Stimulated activated CD4-positive, alpha-beta T cell treated with anti-CD3 and anti-CD28 coated beads, Interleukin-12 subunit alpha, Interleukin-12 subunit beta, amount 100 ng/mL, for 4 hours (primary cell): ENCODE results near the gene GALNT17.

Experiments used
- DNase-seq: peaks from one replicate; pipeline ENCODE4 v3.0.0-alpha.2; 2020

Gene GALNT17

DNA sequence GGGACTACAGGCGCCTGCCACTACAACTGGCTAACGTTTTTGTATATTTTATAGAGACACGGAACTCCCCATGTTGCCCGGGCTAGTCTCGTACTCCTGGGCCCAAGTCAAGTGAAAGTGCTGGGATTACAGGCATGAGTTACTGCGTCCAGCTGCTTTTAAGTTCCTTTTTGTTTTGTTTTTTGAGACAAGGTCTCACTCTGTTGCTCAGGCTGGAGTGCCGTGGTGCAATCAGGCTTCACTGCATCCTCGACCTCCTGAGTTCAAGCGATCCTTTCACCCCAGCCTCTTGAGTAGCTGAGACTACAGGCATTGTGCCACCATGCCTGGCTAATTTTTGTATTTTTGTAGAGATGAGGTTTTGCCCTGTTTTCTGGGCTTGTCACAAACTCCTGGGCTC, 155.0 kb downstream of the GALNT17 start:
- DNase-seq = no peak

DNA sequence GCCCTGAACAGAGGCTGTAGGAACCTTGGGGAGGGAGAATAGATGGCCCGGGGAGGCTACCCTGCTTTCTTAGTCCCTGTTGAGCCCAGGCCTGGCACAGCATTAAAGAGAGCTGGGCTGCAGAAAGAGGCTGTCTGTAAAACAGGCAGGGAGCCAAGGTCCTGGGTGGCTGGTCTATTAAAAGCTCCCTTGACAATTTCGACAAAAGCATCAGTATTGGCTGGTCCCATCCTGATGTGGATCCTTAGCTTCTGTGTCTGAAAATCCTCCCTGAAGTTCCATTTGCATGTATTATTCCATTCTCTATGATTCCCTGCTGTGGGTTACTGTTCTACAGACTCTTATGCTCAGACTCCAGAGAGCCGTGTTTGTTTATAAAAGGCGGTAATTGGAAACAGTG, 158.5 kb downstream of the GALNT17 start:
- no peak for DNase-seq

DNA sequence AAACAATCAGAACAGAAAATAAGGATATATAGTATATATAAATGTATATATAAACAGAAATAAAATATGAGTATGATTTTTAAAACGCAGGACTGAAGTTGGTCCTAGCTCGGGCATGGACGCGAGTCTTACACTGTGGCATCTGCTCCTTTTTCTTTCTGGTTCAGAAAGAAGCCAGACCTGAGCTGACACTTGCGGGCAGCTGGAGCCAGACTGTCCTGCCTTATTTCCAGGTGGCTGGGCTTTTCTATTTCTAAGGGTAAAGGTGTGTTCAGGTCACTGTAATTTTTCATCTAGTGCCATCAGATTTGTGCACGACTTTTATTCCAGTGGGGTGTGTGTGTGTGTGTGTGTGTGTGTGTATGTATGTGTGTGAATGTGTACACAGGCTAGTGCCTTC, 166.4 kb downstream of the GALNT17 start:
- DNase-seq = no peak

DNA sequence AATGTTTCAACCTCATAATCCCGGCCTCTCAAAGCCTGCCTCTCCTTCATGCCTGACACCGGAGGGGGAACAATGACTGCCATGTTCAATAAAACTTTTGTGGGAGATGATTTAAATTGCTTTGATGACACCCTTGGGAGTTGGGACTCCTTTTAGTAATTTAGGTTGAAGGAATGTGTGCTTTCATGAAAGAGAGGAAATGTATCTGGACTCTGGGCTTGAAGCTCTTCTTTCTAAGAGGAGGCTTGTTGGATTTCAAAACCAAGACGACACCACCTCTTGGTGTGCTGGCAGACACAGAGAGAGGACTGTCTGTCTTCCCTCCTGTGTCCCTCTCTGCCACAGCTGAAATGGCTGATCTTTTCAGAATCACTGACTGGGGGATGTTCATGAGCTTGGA, 168.1 kb downstream of the GALNT17 start:
- DNase-seq = no peak

DNA sequence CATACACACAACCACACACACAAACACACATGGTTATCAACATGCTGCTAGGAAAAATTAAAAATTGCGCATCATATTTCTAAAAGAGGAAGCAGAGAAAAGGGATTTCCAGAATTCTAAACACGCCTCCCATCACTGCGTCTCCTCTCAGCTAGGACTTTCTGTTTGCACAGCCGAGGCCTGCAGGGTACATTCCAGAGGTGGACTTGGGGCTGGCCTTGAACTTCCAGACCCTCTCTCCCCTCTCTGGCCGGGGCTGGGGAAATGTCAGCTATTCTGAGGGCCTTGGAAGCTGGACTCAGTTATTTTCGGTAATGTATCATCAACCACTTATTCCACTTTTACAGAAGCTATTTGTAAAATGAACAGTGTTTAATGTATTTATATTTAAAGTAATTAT, 168.7 kb downstream of the GALNT17 start:
- no peak for DNase-seq

DNA sequence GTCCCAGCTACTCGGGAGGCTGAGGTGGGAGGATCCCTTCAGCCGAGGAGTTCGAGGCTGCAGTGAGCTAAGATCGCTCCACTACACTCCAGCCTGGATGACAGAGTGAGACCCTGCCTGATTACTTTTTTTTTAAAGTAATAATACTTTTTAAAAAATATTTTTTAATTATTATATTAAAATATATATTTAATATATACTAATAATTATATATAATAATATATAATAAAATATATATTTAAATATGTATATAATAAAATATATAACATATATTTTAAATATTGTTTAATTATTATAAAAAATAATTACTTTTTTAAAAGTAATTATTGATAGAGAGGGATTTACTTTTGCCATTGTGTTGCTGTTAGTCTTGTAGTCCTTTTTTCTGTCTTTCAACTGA, 169.2 kb downstream of the GALNT17 start:
- DNase-seq = no peak

DNA sequence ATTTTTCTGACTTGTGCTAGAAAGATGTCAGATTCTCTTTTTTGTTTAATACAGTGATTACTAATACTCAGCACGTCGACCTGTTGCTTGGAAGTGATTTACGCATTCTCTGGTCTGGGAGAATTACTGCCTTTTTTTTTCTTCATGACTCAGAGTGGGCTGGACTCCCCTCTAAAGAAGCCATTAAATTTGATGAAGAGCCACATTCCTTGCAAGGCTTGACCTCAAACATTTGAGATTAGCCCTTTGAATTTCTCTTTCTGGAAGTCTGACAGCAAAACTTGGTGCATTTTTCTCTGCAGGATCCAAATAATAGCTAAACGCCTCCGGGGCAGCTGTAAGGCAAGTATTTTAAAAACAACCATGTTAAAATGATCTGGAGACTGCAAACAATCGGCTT, 171.6 kb downstream of the GALNT17 start:
- no peak for DNase-seq

DNA sequence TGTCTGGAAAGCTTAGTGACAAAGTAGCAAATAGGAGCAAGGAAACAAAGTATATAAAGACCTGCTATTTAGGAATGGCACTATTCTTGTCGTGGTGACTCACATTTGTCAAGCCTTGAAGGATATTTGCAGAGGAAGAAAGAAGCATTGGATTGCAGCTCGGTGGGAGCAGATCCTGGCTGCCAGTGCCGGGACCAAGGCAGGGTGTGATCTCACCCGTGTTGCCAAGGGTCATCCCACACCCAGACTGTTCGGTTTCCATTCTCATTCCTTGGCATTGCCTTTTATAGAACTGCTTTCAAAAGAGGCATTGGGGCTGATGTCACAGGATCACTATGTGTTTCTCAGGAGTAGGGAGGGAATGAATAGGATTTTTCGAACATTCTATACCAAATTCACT, 176.2 kb downstream of the GALNT17 start:
- no peak for DNase-seq

DNA sequence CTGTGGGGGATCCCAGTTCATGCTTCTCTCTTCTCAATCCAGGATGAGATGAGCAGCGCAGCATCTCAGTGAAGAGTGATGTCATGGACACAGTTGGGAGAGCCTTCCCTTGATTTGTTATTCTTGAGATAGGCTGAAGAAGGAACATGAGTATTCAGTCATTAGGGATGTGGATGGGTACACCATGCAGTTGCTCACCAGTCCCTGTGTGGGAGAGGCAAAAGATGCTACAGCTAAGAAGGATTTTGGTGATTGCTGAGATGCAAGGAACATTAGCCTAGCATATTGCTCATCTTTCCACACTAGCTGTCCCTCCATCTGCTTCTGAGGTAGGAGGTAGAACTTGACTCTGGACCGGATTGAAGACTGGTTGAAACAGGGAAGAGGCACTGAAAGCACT, 179.6 kb downstream of the GALNT17 start:
- DNase-seq = no peak

DNA sequence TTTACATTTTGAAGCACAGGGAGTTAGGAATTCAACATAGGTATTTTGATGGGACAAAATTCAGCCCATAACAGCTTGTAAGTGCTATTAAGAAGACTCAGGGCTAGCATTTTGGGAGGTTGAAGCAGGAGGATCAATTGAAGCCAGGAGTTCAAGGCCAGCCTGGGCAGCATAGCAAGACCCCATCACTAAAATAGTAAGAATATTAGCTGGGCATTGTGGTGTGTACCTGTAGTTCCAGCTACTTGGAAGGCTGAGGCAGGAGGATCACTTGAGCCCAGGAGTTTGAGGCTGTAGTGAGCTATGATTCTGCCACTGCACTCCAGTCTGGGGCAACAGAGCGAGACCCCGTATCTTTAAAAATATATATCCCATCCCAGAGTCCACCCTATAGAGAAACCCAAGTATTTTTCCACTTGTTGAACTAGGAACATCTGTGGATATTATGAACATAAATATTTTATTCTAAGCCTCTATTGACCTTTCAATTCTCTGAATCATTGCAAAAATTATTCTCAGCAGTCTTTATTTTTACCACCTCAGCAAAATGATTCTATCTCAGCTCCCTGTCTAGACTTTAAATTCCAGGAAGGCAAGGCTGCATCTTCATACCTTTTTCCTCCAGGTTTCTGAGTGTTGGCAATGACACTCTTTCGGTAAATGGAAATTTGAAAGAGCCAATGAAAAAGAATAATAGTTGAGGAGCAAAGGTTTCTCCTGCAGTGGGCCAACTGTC, 181.0 kb downstream of the GALNT17 start:
- no peak for DNase-seq

DNA sequence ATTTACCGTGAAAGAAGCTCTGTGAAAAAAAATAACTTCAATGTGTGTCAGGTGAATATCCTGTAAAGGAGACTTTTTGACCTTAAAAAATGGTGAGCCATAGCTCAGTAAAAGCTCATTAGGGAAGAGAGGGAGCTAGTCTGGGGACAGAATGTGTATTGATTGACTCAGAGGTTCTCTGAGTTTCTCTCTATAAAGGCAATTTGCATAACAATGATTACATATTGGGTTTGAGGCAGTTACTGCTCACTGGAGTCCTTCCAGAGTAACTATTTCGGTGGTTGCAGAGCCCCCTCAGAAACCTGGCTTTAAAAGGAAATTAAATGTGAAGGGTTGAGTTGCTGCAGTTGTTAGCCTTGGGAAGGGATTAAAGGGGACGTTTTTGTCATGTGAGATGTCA, 181.6 kb downstream of the GALNT17 start:
- no peak for DNase-seq

DNA sequence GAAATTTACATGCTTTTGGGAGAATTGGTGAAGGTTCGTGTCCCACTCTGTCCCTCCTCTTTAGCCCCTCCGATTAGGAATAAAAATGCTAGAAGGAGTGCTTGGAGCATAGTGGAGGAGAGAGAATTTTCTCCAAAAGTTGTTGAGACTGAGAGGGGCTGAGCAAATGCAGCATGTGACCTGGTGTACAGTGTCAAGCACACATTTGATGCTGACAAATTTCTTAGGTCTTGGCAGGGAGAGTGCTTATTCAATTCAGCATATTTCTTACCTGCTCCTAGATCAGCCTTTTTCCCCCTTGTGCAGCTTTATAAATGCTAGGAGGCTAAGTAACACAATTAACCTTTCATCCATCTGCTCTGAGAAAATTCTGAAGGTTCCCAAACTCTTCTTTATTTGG, 189.0 kb downstream of the GALNT17 start:
- DNase-seq = no peak

DNA sequence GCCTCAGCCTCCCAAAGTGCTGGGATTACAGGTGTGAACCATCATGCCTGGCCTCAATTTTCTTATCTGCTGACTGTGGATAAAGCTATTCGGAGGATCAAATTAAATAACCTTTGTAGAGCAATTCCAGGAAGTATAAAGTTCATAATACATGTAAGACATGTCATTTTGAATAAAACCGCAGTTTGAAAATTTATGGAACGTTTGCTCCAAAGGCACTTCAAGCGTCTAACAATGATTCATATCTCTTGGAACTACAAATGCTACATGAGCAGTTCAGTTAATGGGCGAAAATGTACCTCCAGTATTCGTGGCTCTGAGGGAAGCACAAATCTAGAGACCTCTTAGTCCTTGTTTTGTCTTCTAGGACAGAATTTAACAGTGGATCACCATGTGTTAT, 190.3 kb downstream of the GALNT17 start:
- no peak for DNase-seq

DNA sequence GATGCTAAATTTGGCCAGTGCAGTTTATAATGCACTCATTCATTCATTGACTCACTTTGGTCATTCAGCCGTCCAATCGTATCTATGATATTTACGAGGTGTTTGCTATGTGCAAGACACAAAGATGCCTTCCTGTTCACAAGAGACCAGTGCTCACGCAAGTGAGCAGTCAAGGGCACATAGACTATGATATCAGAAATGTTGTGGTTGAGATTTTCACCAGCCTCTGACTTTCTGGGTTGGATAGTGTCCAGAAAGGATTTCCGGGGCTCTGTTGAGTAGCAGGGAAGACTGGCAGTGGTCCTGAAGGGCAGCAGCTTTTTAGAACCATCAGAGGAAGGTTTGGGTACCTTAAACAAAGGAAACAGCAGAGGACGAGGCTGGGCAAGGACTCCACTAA, 191.8 kb downstream of the GALNT17 start:
- DNase-seq = no peak

DNA sequence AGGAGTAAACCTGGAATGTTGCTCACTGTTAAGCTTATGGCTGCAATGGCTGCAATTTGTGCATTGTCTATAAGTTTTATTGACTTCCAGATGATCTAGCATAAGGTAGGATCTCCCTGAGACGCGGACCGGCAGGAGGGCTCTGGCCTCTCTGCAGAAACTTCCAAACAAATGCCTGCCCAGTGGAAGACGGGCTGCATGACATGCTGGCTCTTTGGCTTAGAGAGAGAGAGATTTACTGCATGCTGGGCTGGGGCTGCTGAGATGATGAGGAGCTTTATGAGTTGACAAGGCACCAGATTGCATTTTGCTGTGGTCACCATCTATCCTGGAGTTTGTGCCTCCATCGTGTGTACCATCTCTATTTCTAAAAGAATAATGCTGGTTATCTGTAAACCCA, 193.2 kb downstream of the GALNT17 start:
- no peak for DNase-seq

DNA sequence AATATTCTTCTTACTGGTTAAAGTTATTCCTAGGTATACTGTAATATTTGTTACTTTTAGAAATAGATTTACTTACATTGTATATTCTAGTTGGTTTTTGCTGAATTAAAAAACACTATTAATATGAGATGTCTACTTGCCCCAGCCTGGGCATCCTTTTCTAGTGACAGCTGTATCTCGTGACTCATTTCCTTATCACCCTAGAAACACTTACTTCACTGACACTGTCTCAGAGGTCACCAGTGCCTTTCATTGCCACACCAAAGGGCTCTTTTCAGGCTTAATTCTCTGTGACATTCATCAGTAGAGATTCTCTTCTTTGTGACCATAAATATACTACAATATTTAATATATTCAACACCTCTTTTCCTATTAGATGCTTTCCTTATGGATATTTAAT, 194.7 kb downstream of the GALNT17 start:
- no peak for DNase-seq

DNA sequence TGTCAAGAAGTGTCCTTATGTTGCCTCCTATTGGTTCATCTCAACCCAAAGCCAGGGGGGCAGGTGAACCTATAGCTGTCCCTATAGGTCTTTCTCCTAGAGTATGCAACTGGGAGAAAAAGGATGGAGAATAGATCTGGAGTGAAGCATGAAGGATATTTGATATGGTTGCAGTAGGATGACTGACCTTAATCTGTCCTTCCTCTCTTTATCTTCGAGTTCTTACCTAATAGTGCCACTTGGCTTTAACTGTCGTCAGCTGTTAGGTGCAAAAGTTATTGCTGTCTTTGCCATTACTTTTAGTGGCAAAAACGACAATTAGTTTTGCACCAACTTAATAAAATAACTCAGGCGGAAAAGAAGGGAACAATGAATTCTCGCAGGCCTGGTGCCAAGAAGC, 196.0 kb downstream of the GALNT17 start:
- DNase-seq = no peak

DNA sequence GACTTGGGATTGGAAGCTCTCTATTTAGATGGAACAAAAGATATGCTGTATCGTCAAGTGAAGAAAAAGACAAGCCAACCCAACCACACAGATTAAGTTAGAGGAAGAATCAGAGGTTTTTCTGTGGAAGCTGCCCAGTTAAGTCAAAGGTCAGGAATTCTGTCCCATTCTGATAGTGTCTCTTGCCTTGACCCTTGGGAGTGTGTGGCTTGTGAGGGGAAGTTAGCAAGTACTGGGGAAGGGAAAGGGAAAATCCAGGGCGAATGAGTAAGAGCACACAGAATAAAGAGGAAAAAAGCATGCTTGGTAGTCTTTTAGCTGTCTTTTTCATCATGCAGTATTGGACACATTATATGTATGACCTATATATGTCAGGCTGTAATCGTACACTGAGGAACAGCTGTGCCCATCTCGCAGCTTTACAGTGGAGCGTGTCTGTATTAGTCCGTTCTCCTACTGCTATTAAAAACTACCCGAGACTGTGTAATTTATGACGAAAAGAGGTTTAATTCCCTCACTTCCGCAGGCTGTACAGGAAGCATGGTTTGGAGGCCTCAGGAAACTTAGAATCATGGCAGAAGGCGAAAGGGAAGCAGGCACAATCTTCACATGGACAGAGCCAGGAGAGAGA, 197.2 kb downstream of the GALNT17 start:
- DNase-seq = no peak

DNA sequence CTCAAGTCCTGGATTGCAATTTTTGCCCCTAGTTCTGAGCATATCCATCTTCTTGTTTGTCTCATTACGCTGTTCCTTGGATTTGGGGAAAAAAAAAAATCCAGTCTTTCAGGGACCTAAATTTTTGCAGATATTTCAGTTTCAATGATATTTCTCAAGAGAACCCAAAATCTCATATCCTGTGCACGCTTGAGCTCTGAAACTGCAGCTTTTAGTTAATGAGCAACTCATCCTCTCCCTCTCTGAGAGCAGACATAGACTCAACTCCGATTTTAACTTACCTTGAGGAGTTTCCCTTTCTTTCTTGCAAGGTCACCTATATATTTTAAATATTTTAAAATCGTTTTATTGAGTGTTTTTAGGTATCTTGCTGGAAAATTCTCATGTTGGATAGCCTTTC, 200.3 kb downstream of the GALNT17 start:
- DNase-seq = no peak

DNA sequence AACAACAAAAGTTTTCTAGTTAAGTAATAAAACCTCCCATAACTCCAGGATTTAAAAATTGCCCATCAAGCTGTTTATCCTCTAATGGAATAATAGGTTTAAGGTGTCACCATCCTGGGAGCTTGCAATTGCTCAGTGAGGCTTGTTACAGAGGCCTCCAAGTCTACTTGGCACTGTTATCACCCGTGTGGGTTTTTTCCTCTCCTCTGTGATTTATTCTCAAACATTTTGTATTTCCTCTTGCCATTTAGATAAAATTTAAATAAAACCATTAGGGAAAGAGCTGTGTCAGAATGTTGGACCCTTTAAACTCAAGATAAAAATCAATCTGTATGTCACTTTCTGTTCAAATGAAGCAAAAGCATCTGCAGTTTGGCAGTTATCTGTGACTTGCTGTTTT, 202.6 kb downstream of the GALNT17 start:
- DNase-seq = no peak

DNA sequence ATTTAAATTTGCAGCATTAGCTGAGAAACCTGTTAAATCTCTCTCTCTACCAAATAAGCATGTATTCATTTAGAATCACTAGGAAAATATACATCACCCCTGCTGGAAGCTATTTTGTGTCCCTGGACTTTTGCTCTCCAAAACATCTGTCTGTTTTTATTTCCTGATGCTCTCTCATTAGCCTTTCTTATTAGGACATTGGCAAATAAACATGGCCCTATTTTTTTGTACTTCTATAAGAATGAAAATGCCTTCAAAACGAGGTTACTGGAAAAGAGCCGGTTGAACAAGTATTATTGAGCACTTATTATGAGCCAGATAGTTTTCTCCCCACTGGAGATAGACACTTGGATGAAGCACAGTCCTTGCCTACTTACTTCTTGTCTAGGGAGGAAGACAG, 206.9 kb downstream of the GALNT17 start:
- DNase-seq = no peak

DNA sequence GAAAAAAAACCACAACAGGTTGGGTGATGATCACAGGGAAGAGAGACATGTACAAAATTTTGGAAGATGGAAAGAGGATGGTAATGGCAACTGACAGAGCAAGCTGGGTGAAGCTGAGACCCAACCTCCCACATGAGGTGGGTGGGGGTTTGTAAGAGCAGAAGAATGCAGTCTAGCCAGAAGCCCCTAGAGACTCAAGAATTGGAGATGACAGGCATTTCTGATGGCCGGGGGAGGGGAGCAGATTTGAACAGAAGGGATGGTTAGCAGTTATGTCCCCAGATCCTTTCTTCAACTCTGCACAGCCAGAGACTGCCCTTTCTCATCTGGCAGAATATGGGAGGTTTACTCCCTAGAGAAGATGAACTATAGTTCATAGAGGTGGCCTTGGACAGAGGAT, 208.0 kb downstream of the GALNT17 start:
- DNase-seq = no peak

DNA sequence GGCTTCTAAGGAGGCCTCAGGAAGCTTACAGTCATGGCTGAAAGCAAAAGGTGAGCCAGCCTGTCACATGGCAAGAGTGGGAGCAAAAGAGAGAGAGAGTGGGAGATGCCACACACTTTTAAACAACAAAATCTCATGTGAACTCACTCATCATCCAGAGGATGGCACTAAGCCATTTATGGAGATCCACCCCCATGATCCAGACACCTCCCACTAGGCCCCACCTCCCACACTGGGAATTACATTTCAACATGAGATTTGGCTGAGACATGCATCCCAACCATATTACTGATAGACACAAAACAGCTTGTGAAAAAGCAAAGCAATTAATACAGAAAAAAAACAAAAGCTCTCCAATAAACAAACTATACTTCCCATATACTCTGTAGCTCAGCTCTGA, 210.3 kb downstream of the GALNT17 start:
- no peak for DNase-seq

DNA sequence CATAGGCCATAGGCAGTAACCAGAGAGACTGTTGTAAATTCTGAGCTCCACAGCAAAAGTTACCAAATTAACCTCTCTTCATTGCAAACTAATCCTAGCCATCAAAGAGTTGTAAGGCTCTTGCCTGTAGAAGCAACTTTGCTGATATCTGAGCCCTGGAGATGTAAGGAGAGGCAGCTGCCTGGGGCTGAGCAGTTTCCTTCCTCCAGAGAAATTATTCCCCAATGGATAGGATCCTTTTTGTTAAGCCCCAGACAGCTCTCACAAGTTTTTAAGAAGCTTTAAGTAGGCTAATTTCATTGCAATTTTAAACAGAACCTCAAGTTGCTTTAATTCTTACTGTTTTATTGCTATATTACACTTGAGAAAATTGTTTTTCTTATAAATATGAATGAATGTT, 211.1 kb downstream of the GALNT17 start:
- DNase-seq = no peak

DNA sequence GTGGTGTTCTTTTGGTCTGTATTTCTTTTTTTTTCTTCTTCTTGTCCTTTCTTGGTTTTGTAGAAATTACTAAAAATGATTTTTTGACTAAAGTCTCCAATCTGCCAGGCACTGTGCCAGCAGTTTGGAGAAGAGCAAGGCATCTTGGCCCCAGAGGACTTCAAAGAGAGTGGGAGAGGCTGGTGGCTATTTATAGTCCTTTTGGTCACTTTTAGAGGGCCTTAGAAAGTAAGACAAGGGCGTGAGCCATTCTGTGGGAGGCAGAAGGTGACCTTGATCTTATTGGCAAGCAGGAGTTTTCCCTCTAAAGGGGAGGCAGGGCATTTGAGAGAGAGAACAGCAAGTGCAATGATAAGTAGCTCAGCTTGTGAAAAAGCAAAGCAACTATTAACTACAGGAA, 211.9 kb downstream of the GALNT17 start:
- no peak for DNase-seq
